H9 (cell line): ENCODE results near the gene EOMES. TPM values are rescaled to one million over a fixed set of nuclear protein-coding genes. Genes with fewer than 3 reads are reported as not detected.

Experiments used
- DNase-seq: peaks from one replicate; pipeline ENCODE4 v3.0.0-alpha.2; 2017
- H2AFZ ChIP-seq: one replicate; pipeline ENCODE4 v1.6.1; 2013; ENCODE audit warnings: mild to moderate bottlenecking, low read length, control low read depth, moderate library complexity
- H2AK5ac ChIP-seq: 2 replicates; pipeline ENCODE4 v1.6.1; 2013; ENCODE audit warnings: low read length, control low read depth, mixed read lengths; ENCODE audit not compliant: insufficient read length
- H2BK120ac ChIP-seq: one replicate; pipeline ENCODE4 v1.6.1; 2013; ENCODE audit warnings: low read depth, mild to moderate bottlenecking, low read length, control low read depth, inconsistent platforms; ENCODE audit not compliant: poor library complexity, severe bottlenecking
- H2BK12ac ChIP-seq: 2 replicates; pipeline ENCODE4 v1.6.1; 2013; ENCODE audit warnings: low read length, control low read depth, mixed read lengths, low read depth; ENCODE audit not compliant: insufficient read length
- H2BK15ac ChIP-seq: 2 replicates; pipeline ENCODE4 v1.6.1; 2013; ENCODE audit warnings: low read depth, low read length, control low read depth
- H2BK20ac ChIP-seq: one replicate; pipeline ENCODE4 v1.6.1; 2013; ENCODE audit warnings: low read depth, mild to moderate bottlenecking, low read length, control low read depth, inconsistent platforms; ENCODE audit not compliant: poor library complexity, severe bottlenecking
- H2BK5ac ChIP-seq: 2 replicates; pipeline ENCODE4 v1.6.1; 2013; ENCODE audit warnings: low read length, control low read depth, mixed read lengths; ENCODE audit not compliant: insufficient read length
- H3K14ac ChIP-seq: 2 replicates; pipeline ENCODE4 v1.6.1; 2013; ENCODE audit warnings: low read length, control low read depth; ENCODE audit not compliant: insufficient read depth
- H3K18ac ChIP-seq: 2 replicates; pipeline ENCODE4 v1.6.1; 2013; ENCODE audit warnings: low read depth, mild to moderate bottlenecking, mixed read lengths, low read length, control low read depth; ENCODE audit not compliant: insufficient read length
- H3K23ac ChIP-seq: 2 replicates; pipeline ENCODE4 v1.6.1; 2013; ENCODE audit warnings: low read length, control low read depth, mixed read lengths, low read depth; ENCODE audit not compliant: insufficient read length
- H3K23me2 ChIP-seq: 2 replicates; pipeline ENCODE4 v1.6.1; 2013; ENCODE audit warnings: low read depth, mild to moderate bottlenecking, mixed read lengths, low read length, control low read depth; ENCODE audit not compliant: insufficient read length, poor library complexity, severe bottlenecking
- H3K27ac ChIP-seq: 2 replicates; pipeline ENCODE4 v1.5.1; 2013; ENCODE audit warnings: low read length, control low read depth, mixed read lengths, low read depth; ENCODE audit not compliant: insufficient read length
- H3K27me3 ChIP-seq: 2 replicates; pipeline ENCODE4 v1.6.1; 2013; ENCODE audit warnings: low read length, control low read depth, inconsistent platforms; ENCODE audit not compliant: insufficient read depth
- H3K4ac ChIP-seq: 2 replicates; pipeline ENCODE4 v1.6.1; 2013; ENCODE audit warnings: low read depth, mild to moderate bottlenecking, control low read depth, inconsistent platforms, low read length, moderate library complexity
- H3K4me1 ChIP-seq: 2 replicates; pipeline ENCODE4 v1.6.1; 2013; ENCODE audit warnings: low read length, control low read depth, inconsistent platforms; ENCODE audit not compliant: insufficient read depth
- H3K4me2 ChIP-seq: 2 replicates; pipeline ENCODE4 v1.6.1; 2013; ENCODE audit warnings: low read length, control low read depth, mixed read lengths; ENCODE audit not compliant: insufficient read length, insufficient read depth
- H3K56ac ChIP-seq: 2 replicates; pipeline ENCODE4 v1.6.1; 2013; ENCODE audit warnings: low read depth, mild to moderate bottlenecking, mixed read lengths, low read length, control low read depth; ENCODE audit not compliant: insufficient read length
- H3K79me1 ChIP-seq: 2 replicates; pipeline ENCODE4 v1.6.1; 2013; ENCODE audit warnings: low read depth, mild to moderate bottlenecking, moderate library complexity, low read length, control low read depth, inconsistent platforms; ENCODE audit not compliant: insufficient read depth, poor library complexity, severe bottlenecking
- H3K79me2 ChIP-seq: 2 replicates; pipeline ENCODE4 v1.6.1; 2013; ENCODE audit warnings: low read length, control low read depth, inconsistent platforms; ENCODE audit not compliant: insufficient read depth
- H3K9ac ChIP-seq: 2 replicates; pipeline ENCODE4 v1.6.1; 2013; ENCODE audit warnings: low read length, control low read depth, mixed read lengths; ENCODE audit not compliant: insufficient read length; ENCODE audit errors: extremely low read depth
- H3K9me3 ChIP-seq: one replicate; pipeline ENCODE4 v1.6.1; 2013; ENCODE audit warnings: low read depth, low read length, inconsistent platforms; ENCODE audit not compliant: control insufficient read depth
- H3T11ph ChIP-seq: one replicate; pipeline ENCODE4 v1.6.1; 2013; ENCODE audit warnings: mild to moderate bottlenecking, low read length, control low read depth, inconsistent platforms
- H4K20me1 ChIP-seq: one replicate; pipeline ENCODE4 v1.6.1; 2013; ENCODE audit not compliant: control insufficient read depth, insufficient read length, insufficient read depth
- H4K5ac ChIP-seq: 2 replicates; pipeline ENCODE4 v1.6.1; 2013; ENCODE audit warnings: low read depth, mild to moderate bottlenecking, mixed read lengths, low read length, control low read depth; ENCODE audit not compliant: insufficient read length
- H4K8ac ChIP-seq: replicated peaks from 2 replicates; pipeline ENCODE4 v1.6.1; 2013; ENCODE audit warnings: low read length, control low read depth, mixed read lengths, low read depth; ENCODE audit not compliant: insufficient read length
- H4K91ac ChIP-seq: 2 replicates; pipeline ENCODE4 v1.6.1; 2013; ENCODE audit warnings: low read depth, mild to moderate bottlenecking, moderate library complexity, mixed read lengths, low read length, control low read depth; ENCODE audit not compliant: insufficient read length
- H3K27ac Mint-ChIP-seq, 3 experiments: 2 replicates in 2 of 3; 3 replicates in 1 of 3; pipeline ENCODE4 v1.8.0; 2020 to 2021; ENCODE audit warnings: mixed read lengths in 3 of 3, mild to moderate bottlenecking in 1 of 3, moderate library complexity in 1 of 3
- H3K27me3 Mint-ChIP-seq: 2 replicates; pipeline ENCODE4 v1.8.0; 2021; ENCODE audit warnings: low read depth, mild to moderate bottlenecking, moderate library complexity, mixed read lengths
- H3K36me3 Mint-ChIP-seq, 3 experiments: 2 replicates in 2 of 3; 3 replicates in 1 of 3; pipeline ENCODE4 v1.8.0; 2020 to 2021; ENCODE audit warnings: low read depth in 3 of 3, mixed read lengths in 3 of 3; ENCODE audit not compliant: insufficient read depth in 1 of 3
- H3K4me1 Mint-ChIP-seq, 2 experiments: 2 replicates each; pipeline ENCODE4 v1.8.0; 2020; ENCODE audit warnings: mixed read lengths in 2 of 2
- H3K4me3 Mint-ChIP-seq, 2 experiments: 2 replicates in 1 of 2; 3 replicates in 1 of 2; pipeline ENCODE4 v1.8.0; 2020 to 2021; ENCODE audit warnings: mild to moderate bottlenecking in 2 of 2, mixed read lengths in 2 of 2, moderate library complexity in 1 of 2
- H3K9me3 Mint-ChIP-seq, 2 experiments: 2 replicates in 1 of 2; 3 replicates in 1 of 2; pipeline ENCODE4 v1.8.0; 2020; ENCODE audit warnings: mild to moderate bottlenecking in 2 of 2, mixed read lengths in 2 of 2, moderate library complexity in 1 of 2
- WGBS: extraction: QIAGEN DNeasy Blood & Tissue Kit; methylation state at CpG from one replicate; pipeline ENCODE4 v1.1.7; 2013; ENCODE audit warnings: missing lambda C conversion rate, low lambda C conversion rate, mixed read lengths; ENCODE audit not compliant: insufficient read length; ENCODE audit errors: extremely low coverage; 5-methylcytosine and 5-hydroxymethylcytosine counted together
- total RNA-seq: library from RNA; stranded (reverse); gene quantifications from 2 replicates; pipeline ENCODE4 v1.2.1, GENCODE V29; 2021
- TF ChIP-seq, protein P1 (sequence below): fragments of 200-600 bp; sonication (generic); conservative IDR thresholded peaks from 3 replicates; pipeline ENCODE4 v1.8.0; 2021; ENCODE audit warnings: antibody characterized with exemption, mild to moderate bottlenecking

EOMES gene
- total RNA-seq, 1 experiment from 2014 or later = 1.7 TPM

DNA sequence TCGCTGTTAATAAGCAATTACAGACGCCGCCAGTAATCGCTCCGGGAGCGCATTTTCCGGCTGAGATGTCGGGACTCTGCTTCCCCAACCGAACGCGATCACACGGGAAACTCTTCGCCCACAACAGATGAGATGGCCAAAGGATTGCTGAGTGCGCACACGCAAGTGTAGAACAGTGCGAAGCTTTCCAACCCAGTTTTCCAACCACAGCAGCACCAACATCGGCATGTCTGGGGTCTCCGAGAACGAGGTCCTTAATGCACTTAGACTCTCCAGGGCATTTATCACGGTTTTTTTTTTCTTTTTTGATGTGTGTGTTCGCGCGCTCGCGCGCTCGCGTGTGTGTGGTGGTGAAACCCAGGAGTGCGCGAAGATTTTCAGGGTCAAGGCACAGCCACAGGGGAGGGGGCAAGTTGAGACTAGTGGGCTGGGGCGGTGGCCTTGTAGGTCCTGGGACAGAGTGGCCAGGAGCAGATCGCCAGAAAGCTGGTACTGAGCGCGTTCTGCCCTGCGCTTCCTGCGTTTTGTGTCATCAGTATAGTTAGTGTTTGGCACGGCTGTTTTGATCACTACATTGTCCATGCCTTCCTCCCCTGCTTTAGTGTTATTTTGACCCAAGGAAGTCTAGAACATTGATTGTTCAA lies 1.8 kb upstream of the EOMES start:
- H4K20me1 ChIP-seq = no peaks in the 10 kb centered on the region

More for the DNA sequence above, 1.8 kb upstream of the EOMES start:
- no peak overlapping the region for H3K56ac ChIP-seq
- Mint-ChIP-seq H3K36me3 (no peaks in the 10 kb centered on the region), H3K4me3 (peak overlapping the region in 1 of 2 experiments; percentile 88; a peak in 3 of 5 replicates), H3K4me1 (peaks cover 55 to 65% of the 10 kb centered on the region in 2 experiments), H3K27ac (no peak overlapping the region), H3K27me3 (peaks cover 94% of the 10 kb centered on the region), H3K9me3 (peaks cover 0 to 22% of the 10 kb centered on the region in 2 experiments; a peak in 1 of 5 replicates)
- H3K4me2 ChIP-seq = peak overlapping the region; percentile 47
- H2AK5ac ChIP-seq = no peak overlapping the region
- H3K23me2 ChIP-seq = peaks cover 18% of the 10 kb centered on the region
- H2BK5ac ChIP-seq = no peak overlapping the region
- H4K8ac ChIP-seq = no peak overlapping the region
- no peaks in the 10 kb centered on the region for H3K79me1 ChIP-seq
- H3K4ac ChIP-seq = no peak overlapping the region
- H2BK120ac ChIP-seq = no peak overlapping the region
- TF ChIP-seq, protein P1, sequence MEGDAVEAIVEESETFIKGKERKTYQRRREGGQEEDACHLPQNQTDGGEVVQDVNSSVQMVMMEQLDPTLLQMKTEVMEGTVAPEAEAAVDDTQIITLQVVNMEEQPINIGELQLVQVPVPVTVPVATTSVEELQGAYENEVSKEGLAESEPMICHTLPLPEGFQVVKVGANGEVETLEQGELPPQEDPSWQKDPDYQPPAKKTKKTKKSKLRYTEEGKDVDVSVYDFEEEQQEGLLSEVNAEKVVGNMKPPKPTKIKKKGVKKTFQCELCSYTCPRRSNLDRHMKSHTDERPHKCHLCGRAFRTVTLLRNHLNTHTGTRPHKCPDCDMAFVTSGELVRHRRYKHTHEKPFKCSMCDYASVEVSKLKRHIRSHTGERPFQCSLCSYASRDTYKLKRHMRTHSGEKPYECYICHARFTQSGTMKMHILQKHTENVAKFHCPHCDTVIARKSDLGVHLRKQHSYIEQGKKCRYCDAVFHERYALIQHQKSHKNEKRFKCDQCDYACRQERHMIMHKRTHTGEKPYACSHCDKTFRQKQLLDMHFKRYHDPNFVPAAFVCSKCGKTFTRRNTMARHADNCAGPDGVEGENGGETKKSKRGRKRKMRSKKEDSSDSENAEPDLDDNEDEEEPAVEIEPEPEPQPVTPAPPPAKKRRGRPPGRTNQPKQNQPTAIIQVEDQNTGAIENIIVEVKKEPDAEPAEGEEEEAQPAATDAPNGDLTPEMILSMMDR = no peak
- no peak overlapping the region for H2BK15ac ChIP-seq
- H3K9ac ChIP-seq = no peak overlapping the region
- H3K9me3 ChIP-seq = no peaks in the 10 kb centered on the region
- H4K91ac ChIP-seq = no peak overlapping the region
- no peak overlapping the region for H4K5ac ChIP-seq
- no peak overlapping the region for H3K18ac ChIP-seq
- H3K4me1 ChIP-seq = peaks cover 5% of the 10 kb centered on the region; the same call in 1 of the 2 replicates
- no peak for DNase-seq
- H3K27ac ChIP-seq = no peak overlapping the region
- H3K23ac ChIP-seq = no peak overlapping the region
- no peak overlapping the region for H2BK20ac ChIP-seq
- H3K27me3 ChIP-seq = peaks cover 82% of the 10 kb centered on the region
- H2AFZ ChIP-seq = no peak overlapping the region
- no peaks in the 10 kb centered on the region for H3K79me2 ChIP-seq
- H2BK12ac ChIP-seq = no peak overlapping the region
- WGBS = no CpG with 5 or more reads among the region's 37 CpGs
- no peak overlapping the region for H3T11ph ChIP-seq
- H3K14ac ChIP-seq = no peak overlapping the region
